ENCODE data around the gene EGFR. TPM values are rescaled to one million over a fixed set of nuclear protein-coding genes. Genes with fewer than 3 reads are reported as not detected.

Gene EGFR
- total RNA-seq, 1 donor from 2014 or later, result 58.1 TPM

- no peak for DNase-seq
Observed at GRCh38 chr7:55190511-55191160, 171.8 kb downstream of the EGFR start.

DNA sequence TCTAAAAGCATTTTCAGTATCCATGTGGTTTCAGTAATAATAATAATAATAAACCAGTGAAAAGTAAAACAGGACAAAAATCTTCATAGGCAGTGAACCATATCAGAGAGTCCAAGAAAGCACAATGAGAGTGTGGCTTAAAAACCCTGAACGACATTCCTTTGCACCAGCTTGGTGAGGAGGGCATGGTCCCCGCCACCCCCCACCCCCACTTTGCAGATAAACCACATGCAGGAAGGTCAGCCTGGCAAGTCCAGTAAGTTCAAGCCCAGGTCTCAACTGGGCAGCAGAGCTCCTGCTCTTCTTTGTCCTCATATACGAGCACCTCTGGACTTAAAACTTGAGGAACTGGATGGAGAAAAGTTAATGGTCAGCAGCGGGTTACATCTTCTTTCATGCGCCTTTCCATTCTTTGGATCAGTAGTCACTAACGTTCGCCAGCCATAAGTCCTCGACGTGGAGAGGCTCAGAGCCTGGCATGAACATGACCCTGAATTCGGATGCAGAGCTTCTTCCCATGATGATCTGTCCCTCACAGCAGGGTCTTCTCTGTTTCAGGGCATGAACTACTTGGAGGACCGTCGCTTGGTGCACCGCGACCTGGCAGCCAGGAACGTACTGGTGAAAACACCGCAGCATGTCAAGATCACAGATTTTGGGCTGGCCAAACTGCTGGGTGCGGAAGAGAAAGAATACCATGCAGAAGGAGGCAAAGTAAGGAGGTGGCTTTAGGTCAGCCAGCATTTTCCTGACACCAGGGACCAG lies 172.5 kb downstream of the EGFR start:
- no peak for DNase-seq

DNA sequence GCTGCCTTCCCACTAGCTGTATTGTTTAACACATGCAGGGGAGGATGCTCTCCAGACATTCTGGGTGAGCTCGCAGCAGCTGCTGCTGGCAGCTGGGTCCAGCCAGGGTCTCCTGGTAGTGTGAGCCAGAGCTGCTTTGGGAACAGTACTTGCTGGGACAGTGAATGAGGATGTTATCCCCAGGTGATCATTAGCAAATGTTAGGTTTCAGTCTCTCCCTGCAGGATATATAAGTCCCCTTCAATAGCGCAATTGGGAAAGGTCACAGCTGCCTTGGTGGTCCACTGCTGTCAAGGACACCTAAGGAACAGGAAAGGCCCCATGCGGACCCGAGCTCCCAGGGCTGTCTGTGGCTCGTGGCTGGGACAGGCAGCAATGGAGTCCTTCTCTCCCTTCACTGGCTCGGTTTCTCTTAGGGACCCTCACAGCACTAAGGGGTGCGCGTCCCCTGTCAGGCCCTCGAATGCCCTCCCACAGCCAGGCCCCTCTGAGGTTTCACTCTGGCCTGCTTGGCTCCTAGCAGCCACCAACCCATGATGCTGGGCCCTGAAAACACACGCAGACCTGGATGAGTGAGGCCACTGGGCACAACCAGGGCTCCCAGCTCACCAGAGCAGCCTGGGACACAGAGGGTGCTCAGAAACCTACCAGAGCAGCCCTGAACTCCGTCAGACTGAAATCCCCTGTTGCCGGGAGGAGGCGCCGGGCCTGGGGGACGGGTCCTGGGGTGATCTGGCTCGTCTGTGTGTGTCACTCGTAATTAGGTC lies 173.3 kb downstream of the EGFR start:
- DNase-seq, result peak; percentile 74

- DNase-seq, result no peak
Observed at GRCh38 chr7:55192723-55193122, 173.9 kb downstream of the EGFR start.

DNA sequence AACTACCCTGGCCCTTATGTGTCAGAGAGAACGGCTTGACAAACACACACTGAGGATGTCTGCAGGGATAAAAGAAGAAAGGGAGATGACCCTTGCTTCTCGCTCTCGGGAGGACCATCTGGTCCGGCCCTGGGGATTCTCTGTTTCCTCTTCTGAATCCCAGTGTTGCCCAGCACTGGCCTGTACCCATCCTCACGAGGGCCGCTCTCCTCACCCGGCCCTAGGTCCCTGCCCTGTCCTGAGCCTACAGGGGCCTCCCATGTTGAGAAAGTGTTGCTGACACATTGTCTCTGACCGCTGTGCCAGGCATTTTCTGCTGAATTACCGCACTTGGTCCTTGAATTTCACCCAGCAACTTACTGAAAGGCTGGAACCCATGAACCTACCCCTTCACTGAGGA lies 174.4 kb downstream of the EGFR start:
- no peak for DNase-seq

GRCh38 chr7:55194522-55194921 lies 175.7 kb downstream of the EGFR start:
- DNase-seq, result no peak

- DNase-seq, result no peak
Observed at GRCh38 chr7:55198634-55199392, 180.0 kb downstream of the EGFR start.

DNA sequence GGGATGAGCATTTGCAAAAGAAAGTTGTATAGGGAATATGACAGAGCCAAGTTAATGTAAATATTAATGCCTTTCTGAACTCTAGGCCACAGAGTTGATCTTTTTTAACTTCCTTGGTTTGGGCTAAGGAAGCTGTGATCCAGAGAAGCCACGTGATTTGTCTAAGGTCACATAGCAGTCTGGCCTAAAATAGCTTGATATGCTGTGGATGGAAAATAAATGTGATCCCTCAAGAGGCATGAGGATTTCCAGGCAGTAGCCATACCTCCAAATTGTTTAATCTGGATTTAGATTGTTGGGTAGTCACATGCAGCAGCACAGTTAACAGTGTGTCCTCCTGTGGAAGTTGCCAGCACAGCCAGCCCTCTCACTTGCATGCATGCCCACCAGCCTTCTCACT lies 180.6 kb downstream of the EGFR start:
- DNase-seq, result no peak

DNA sequence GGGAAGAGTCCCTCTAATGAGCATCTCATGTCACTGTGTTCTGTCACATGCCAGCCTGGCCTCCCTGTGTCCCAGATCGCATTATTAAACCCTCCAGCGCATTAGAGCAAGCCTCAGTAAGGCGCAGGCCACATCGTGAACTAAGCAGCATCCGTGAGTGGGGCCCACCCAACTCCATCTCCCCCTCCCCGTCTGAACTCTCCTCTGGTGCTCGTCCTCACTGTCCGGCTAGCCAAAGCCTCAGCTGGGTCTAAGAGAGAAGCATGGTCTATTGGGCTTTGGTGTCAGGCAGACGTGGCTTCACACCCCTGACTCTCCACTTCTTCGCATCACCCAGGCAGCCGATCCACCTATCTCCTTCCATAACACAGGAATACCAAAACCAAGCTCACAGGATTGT lies 181.6 kb downstream of the EGFR start:
- DNase-seq, result no peak

DNA sequence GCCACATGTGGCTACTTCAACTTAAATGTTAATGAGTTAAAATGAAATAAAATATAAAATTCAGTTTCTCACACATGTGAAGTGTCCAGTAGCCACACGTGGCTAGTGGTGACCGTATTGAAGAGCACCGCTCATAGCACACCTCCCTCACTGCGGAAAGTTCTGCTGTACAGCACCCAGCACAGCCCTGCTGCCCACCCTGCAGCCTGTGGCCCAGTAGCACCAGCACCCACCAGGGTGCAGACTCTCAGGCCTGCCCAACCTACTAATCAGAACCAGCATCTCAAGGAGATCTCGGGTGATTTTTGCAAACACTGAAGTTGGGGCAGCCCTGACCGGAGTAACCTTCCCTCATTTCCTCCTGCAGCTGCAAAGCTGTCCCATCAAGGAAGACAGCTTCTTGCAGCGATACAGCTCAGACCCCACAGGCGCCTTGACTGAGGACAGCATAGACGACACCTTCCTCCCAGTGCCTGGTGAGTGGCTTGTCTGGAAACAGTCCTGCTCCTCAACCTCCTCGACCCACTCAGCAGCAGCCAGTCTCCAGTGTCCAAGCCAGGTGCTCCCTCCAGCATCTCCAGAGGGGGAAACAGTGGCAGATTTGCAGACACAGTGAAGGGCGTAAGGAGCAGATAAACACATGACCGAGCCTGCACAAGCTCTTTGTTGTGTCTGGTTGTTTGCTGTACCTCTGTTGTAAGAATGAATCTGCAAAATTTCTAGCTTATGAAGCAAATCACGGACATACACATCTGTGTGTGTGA lies 183.5 kb downstream of the EGFR start:
- no peak for DNase-seq

DNA sequence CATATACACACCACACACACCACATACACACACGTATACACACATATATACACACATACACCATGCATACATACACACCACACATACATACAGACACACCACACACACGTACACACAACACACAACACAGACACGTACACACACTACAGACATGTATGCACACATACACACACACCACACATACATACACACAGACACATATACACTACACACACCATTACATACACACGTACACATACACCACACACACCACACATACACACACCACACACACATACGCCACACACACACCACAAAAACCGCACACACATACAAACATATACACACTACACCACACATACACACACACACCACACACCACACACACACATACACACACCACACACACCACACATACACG lies 184.5 kb downstream of the EGFR start:
- DNase-seq, result no peak

GRCh38 chr7:55205124-55205955 lies 186.5 kb downstream of the EGFR start:
- no peak for DNase-seq

GRCh38 chr7:55206235-55207029 lies 187.6 kb downstream of the EGFR start:
- no peak for DNase-seq

- DNase-seq, result no peak
Observed at GRCh38 chr7:55207436-55208125, 188.8 kb downstream of the EGFR start.

GRCh38 chr7:55209366-55209765 lies 190.5 kb downstream of the EGFR start:
- no peak for DNase-seq

- no peak for DNase-seq
Observed at GRCh38 chr7:55210176-55210575, 191.4 kb downstream of the EGFR start.

DNA sequence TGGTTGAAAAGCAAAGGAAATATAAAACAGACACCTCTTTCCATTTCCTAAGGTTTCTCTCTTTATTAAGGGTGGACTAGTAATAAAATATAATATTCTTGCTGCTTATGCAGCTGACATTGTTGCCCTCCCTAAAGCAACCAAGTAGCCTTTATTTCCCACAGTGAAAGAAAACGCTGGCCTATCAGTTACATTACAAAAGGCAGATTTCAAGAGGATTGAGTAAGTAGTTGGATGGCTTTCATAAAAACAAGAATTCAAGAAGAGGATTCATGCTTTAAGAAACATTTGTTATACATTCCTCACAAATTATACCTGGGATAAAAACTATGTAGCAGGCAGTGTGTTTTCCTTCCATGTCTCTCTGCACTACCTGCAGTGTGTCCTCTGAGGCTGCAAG lies 191.9 kb downstream of the EGFR start:
- no peak for DNase-seq

DNA sequence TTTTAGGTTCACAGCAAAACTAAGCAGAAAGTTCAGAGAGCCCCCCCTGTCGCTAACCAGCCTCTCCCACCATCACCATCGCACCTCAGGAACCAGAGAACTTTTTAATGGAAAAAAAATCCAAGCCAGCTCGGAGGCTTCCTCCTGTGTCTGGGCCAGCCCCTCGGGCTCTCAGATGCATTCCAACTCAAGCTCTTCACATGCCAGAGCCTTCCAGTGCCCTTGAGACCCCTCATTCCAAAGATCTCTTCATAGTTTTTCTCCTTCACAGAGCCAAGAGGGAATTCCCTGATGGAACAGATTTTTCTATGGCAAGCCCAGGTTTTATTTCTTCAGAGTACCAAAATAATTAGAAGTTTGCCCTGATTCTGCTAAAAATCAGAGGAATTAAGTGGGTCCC lies 192.9 kb downstream of the EGFR start:
- DNase-seq, result no peak

- DNase-seq, result no peak
Observed at GRCh38 chr7:55212176-55212575, 193.4 kb downstream of the EGFR start.
